ENCODE measurements around the gene EIF4E1B. TPM values are rescaled to one million over a fixed set of nuclear protein-coding genes. Genes with fewer than 3 reads are reported as not detected.

The EIF4E1B gene
- total and polyA plus RNA-seq, 10 donors, result not detected

GRCh38 chr5:176640616-176641015 is 10.1 kb downstream of the EIF4E1B start:
- Histone ChIP-seq H3K4me1 (no peaks in the 10 kb centered on the region), H3K27ac (no peak overlapping the region), H3K9me3 (no peaks in the 10 kb centered on the region), H3K27me3 (replicated peaks in 1 of 7) (peaks cover 0 to 19% (median 0%) of the 10 kb centered on the region in 7 donors), H3K4me3 (no peak overlapping the region), H3K36me3 (no peaks in the 10 kb centered on the region)
- intact Hi-C loops (cut with DNase I; ENCODE audit: low total_unique reads), result no loop called here
- 78 to 91% (median 82%) methylated on average over 4 of the region's 4 CpGs for WGBS, 5 donors
- no peak for TF ChIP-seq POLR2A (IDR thresholded peaks at IDR 0.05)
- no peak for TF ChIP-seq POLR2AphosphoS5 (IDR thresholded peaks at IDR 0.05)
- TF ChIP-seq, protein P1, sequence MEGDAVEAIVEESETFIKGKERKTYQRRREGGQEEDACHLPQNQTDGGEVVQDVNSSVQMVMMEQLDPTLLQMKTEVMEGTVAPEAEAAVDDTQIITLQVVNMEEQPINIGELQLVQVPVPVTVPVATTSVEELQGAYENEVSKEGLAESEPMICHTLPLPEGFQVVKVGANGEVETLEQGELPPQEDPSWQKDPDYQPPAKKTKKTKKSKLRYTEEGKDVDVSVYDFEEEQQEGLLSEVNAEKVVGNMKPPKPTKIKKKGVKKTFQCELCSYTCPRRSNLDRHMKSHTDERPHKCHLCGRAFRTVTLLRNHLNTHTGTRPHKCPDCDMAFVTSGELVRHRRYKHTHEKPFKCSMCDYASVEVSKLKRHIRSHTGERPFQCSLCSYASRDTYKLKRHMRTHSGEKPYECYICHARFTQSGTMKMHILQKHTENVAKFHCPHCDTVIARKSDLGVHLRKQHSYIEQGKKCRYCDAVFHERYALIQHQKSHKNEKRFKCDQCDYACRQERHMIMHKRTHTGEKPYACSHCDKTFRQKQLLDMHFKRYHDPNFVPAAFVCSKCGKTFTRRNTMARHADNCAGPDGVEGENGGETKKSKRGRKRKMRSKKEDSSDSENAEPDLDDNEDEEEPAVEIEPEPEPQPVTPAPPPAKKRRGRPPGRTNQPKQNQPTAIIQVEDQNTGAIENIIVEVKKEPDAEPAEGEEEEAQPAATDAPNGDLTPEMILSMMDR (IDR thresholded peaks at IDR 0.05 in 8 of 11, conservative IDR thresholded peaks at IDR 0.05 in 3 of 11), result no peak
- no peak for DNase-seq

DNA sequence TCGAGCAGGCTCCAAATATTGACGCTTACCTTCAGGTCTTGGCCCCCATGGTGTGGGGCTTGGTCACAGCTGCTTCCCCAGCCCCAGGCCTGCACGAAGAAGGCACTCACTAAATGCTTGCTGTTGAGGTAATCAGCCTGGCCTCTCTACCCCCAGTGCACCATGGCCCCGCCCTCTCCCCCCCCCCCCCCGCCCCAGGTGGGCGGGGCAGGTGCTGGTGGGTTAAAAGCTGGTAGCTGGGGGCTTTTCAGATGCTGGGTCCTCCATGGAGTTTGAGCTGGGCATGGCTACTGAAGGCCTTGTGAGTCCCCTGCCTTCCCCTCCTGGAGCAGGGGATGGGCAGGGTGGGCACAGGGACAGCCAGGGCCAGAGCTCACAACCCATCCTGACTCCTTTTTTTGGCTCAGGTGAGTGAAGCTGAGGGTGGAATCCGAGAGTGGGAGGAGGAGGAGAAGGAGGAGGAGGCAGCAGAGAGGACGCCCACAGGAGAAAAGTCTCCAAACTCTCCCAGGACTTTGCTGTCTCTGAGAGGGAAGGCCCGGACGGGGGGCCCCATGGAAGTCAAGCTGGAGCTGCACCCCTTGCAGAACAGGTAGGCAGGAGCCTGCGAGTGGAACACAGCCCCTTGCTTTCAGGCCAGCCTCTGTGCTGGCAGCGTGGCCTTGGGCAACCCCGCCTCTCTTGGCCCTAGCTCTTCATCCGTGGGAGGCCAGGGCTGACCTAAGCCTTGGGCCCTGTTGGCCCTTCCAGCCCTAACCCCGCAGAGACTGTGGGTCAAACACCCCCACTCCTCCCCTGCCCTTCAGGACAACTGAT is 12.4 kb downstream of the EIF4E1B start:
- intact Hi-C loops (cut with DNase I; ENCODE audit: low total_unique reads), result no loop called here
- 62 to 82% (median 67%) methylated on average over 10 to 15 of the region's 15 CpGs for WGBS, 5 donors
- DNase-seq, result no peak
- H3K36me3 ChIP-seq, result no peaks in the 10 kb centered on the region
- no peaks in the 10 kb centered on the region for H3K9me3 ChIP-seq
- H3K27me3 ChIP-seq (replicated peaks in 1 of 7), result peaks cover 0 to 9% (median 0%) of the 10 kb centered on the region in 7 donors
- H3K4me3 ChIP-seq, result no peak overlapping the region
- peaks cover 5 to 15% (median 11%) of the 10 kb centered on the region in 6 donors for H3K4me1 ChIP-seq
- TF ChIP-seq POLR2AphosphoS5 (IDR thresholded peaks at IDR 0.05), result no peak
- TF ChIP-seq POLR2A (IDR thresholded peaks at IDR 0.05), result no peak
- TF ChIP-seq, protein P1 (IDR thresholded peaks at IDR 0.05 in 8 of 11, conservative IDR thresholded peaks at IDR 0.05 in 3 of 11), result no peak
- no peak overlapping the region for H3K27ac ChIP-seq

- no peaks in the 10 kb centered on the region for H3K9me3 ChIP-seq
- peaks cover 12 to 23% (median 19%) of the 10 kb centered on the region in 6 donors for H3K4me1 ChIP-seq
- DNase-seq, result no peak
- H3K27ac ChIP-seq, result no peak overlapping the region
- H3K36me3 ChIP-seq, result no peaks in the 10 kb centered on the region
- no peak overlapping the region for H3K4me3 ChIP-seq
- intact Hi-C loops (cut with DNase I; ENCODE audit: low total_unique reads), result no loop called here
- H3K27me3 ChIP-seq (replicated peaks in 1 of 7), result peaks cover 0 to 9% (median 0%) of the 10 kb centered on the region in 7 donors
- no peak for TF ChIP-seq POLR2AphosphoS5 (IDR thresholded peaks at IDR 0.05)
- TF ChIP-seq, protein P1 (IDR thresholded peaks at IDR 0.05 in 8 of 11, conservative IDR thresholded peaks at IDR 0.05 in 3 of 11), result no peak
- TF ChIP-seq POLR2A (IDR thresholded peaks at IDR 0.05), result no peak
- WGBS, 5 donors, result 80 to 91% (median 85%) methylated on average over 6 to 11 of the region's 11 CpGs
Observed at GRCh38 chr5:176643491-176644219, 13.2 kb downstream of the EIF4E1B start.

DNA sequence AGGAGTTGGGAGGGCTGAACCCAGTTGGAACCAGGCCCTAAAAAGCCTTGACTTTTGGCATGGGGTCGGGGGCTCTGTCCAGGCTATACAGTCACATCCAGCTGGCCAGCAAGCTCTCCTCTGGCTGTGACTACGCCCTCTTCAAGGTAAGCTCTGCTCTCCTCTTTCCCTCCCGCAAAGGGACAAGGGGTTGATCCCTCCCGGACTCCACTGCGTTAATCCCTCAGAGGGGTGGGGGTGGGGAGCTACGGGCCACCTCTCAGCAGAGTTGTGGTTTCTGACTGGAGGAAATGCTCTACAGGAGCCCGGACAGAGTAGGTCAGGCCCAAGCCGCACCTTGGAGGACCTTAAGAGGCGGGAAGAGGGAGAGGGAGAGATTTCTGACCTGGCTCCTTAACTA is 13.8 kb downstream of the EIF4E1B start:
- intact Hi-C loops (cut with DNase I; ENCODE audit: low total_unique reads), result no loop called here
- Histone ChIP-seq H3K27me3 (replicated peaks in 1 of 7) (peaks cover 0 to 9% (median 0%) of the 10 kb centered on the region in 7 donors), H3K4me1 (peaks cover 17 to 29% (median 26%) of the 10 kb centered on the region in 6 donors), H3K9me3 (no peaks in the 10 kb centered on the region), H3K36me3 (no peaks in the 10 kb centered on the region), H3K27ac (no peak overlapping the region), H3K4me3 (no peak overlapping the region)
- no peak for DNase-seq
- WGBS, 5 donors, result 72 to 85% (median 73%) methylated on average over 9 of the region's 9 CpGs
- TF ChIP-seq POLR2A (IDR thresholded peaks at IDR 0.05), result no peak
- TF ChIP-seq, protein P1 (IDR thresholded peaks at IDR 0.05 in 8 of 11, conservative IDR thresholded peaks at IDR 0.05 in 3 of 11), result no peak
- no peak for TF ChIP-seq POLR2AphosphoS5 (IDR thresholded peaks at IDR 0.05)

Measured in spleen (tissue), 11 donors.